Keratinocyte (primary cell): ENCODE results near the gene IRGQ. TPM values are rescaled to one million over a fixed set of nuclear protein-coding genes. Genes with fewer than 3 reads are reported as not detected.
"Not testable (repeated sequence)": the region's sequence is repeated elsewhere in the genome, so short reads cannot be mapped to it uniquely, and the experiment has no call there.

Experiments
- DNase-seq: peaks from one replicate; pipeline ENCODE4 v3.0.0-alpha.2; 2011; ENCODE audit warnings: low read depth, missing footprints, low spot score
- FAIRE-seq: peaks from 2 replicates; lab custom pipeline; 2011; peaks lifted over from hg19 to GRCh38; lab: Jason Lieb, UNC
- H2AFZ ChIP-seq: 2 replicates; pipeline ENCODE4 v1.6.0; 2012; ENCODE audit warnings: low read length, control low read depth, inconsistent platforms; ENCODE audit not compliant: control insufficient read depth
- H3K27ac ChIP-seq: 2 replicates; pipeline ENCODE4 v1.5.1; 2011; ENCODE audit warnings: low read length; ENCODE audit not compliant: control insufficient read depth, insufficient read depth
- H3K27me3 ChIP-seq: 3 replicates; pipeline ENCODE4 v1.6.0; 2011; ENCODE audit warnings: low read length; ENCODE audit not compliant: control insufficient read depth, insufficient read depth; ENCODE audit errors: extremely low read depth
- H3K36me3 ChIP-seq, 2 experiments: 2 replicates in 1 of 2; 3 replicates in 1 of 2; pipeline ENCODE4 v1.5.1; 2011; ENCODE audit warnings: low read length in 2 of 2, mild to moderate bottlenecking in 1 of 2; ENCODE audit not compliant: control insufficient read depth in 2 of 2, insufficient read depth in 2 of 2; ENCODE audit errors: extremely low read depth in 1 of 2
- H3K4me1 ChIP-seq: 3 replicates; pipeline ENCODE4 v1.5.1; 2011; ENCODE audit warnings: low read length; ENCODE audit not compliant: control insufficient read depth, insufficient read depth; ENCODE audit errors: extremely low read depth
- H3K4me2 ChIP-seq: 3 replicates; pipeline ENCODE4 v1.6.0; 2011; ENCODE audit warnings: low read depth, low read length; ENCODE audit not compliant: control insufficient read depth, insufficient read depth; ENCODE audit errors: extremely low read depth
- H3K4me3 ChIP-seq, 3 experiments: fragments of 200-600 bp in 1 of 3; sonication (generic) in 1 of 3; 2 replicates in 2 of 3; 3 replicates in 1 of 3; pipeline ENCODE4 v1.5.1; 2011 to 2016; ENCODE audit warnings: low read length in 3 of 3, mild to moderate bottlenecking in 3 of 3, control low read depth in 2 of 3, inconsistent platforms in 1 of 3, low read depth in 1 of 3, mixed read lengths in 1 of 3, mixed run types in 1 of 3, moderate library complexity in 1 of 3; ENCODE audit not compliant: control insufficient read depth in 2 of 3, insufficient read depth in 2 of 3; ENCODE audit errors: extremely low read depth in 1 of 3
- H3K79me2 ChIP-seq: 2 replicates; pipeline ENCODE4 v1.6.0; 2012; ENCODE audit warnings: low read length; ENCODE audit not compliant: control insufficient read depth, insufficient read depth
- H3K9ac ChIP-seq: 3 replicates; pipeline ENCODE4 v1.6.0; 2011; ENCODE audit warnings: low read length; ENCODE audit not compliant: control insufficient read depth, insufficient read depth; ENCODE audit errors: extremely low read depth
- H3K9me1 ChIP-seq: 3 replicates; pipeline ENCODE4 v1.6.0; 2011; ENCODE audit warnings: low read length; ENCODE audit not compliant: control insufficient read depth, insufficient read depth; ENCODE audit errors: extremely low read depth
- H3K9me3 ChIP-seq: 2 replicates; pipeline ENCODE4 v1.5.1; 2012; ENCODE audit warnings: low read depth, low read length; ENCODE audit not compliant: control insufficient read depth
- H4K20me1 ChIP-seq: 3 replicates; pipeline ENCODE4 v1.6.0; 2011; ENCODE audit warnings: low read length; ENCODE audit not compliant: control insufficient read depth, insufficient read depth; ENCODE audit errors: extremely low read depth
- CTCF ChIP-seq, 3 experiments: IDR thresholded peaks in 1 of 3; conservative IDR thresholded peaks in 1 of 3; optimal IDR thresholded peaks in 1 of 3; 2 replicates in 2 of 3; 3 replicates in 1 of 3; pipeline versions ENCODE3 to v1.5.1; 2011; ENCODE audit warnings: low read length in 3 of 3, mild to moderate bottlenecking in 3 of 3, moderate library complexity in 2 of 3, control low read depth in 1 of 3, inconsistent platforms in 1 of 3; ENCODE audit not compliant: insufficient read depth in 2 of 3; ENCODE audit errors: extremely low read depth in 1 of 3
- EZH2 ChIP-seq: IDR thresholded peaks from one replicate; pipeline ENCODE4 v1.6.1; 2012; ENCODE audit warnings: inconsistent platforms, mild to moderate bottlenecking, low read length, moderate library complexity
- dilution Hi-C: fragments of 300-500 bp; cut with MboI; formaldehyde crosslinking; loops from one replicate; pipeline ENCODE4 v1.7.0; 2020; ENCODE audit warnings: low sequenced_read_pairs; ENCODE audit not compliant: extremely low pct_ligation_motif_present
- polyA plus RNA-seq, 5 experiments: library from polyadenylated mRNA; depleted of rRNA in 3 of 5; stranded (reverse) in 3 of 5; stranded (forward) in 1 of 5; unstranded in 1 of 5; fragments of >200 nt; gene quantifications; 1 replicate in 1 of 5; 2 replicates in 3 of 5; 3 replicates in 1 of 5; pipeline versions ENCODE4 v1.2.1 to v1.2.3, GENCODE V29; 2011 to 2012; ENCODE audit warnings: missing spikeins in 2 of 5, low read depth in 1 of 5, low replicate concordance in 1 of 5

The IRGQ gene
- polyA plus RNA-seq, 1 donor (not counting 4 experiments of a cell fraction or from before 2014, with no cell fraction given): 12.9 TPM

GRCh38 chr19:43606569-43607229 lies 10.8 kb upstream of the IRGQ start:
- peaks cover 19% of the 10 kb centered on the region for H3K4me1 ChIP-seq
- peaks cover 0 to 3% of the 10 kb centered on the region in 2 experiments for H3K36me3 ChIP-seq
- H3K9me1 ChIP-seq: no peaks in the 10 kb centered on the region

GRCh38 chr19:43605875-43606568 lies 10.1 kb upstream of the IRGQ start:
- Histone ChIP-seq H2AFZ (peak overlapping the region; percentile 32), H3K79me2 (no peaks in the 10 kb centered on the region), H3K9ac (peak overlapping the region; percentile 10), H3K4me2 (peak overlapping the region; percentile 45), H3K9me3 (no peaks in the 10 kb centered on the region), H3K4me3 (peak overlapping the region in 1 of 3 experiments; percentile 11), H3K27ac (peak overlapping the region; percentile 77), H3K36me3 (peaks cover 0 to 8% of the 10 kb centered on the region in 2 experiments), H3K4me1 (peaks cover 19% of the 10 kb centered on the region), H3K27me3 (no peaks in the 10 kb centered on the region), H4K20me1 (no peaks in the 10 kb centered on the region), H3K9me1 (no peaks in the 10 kb centered on the region)
- DNase-seq (no peak), FAIRE-seq (no peak)
- dilution Hi-C loops: no loop called here
- TF ChIP-seq EZH2 (no peak), CTCF (optimal IDR thresholded peaks at IDR 0.05 in 1 of 3, IDR thresholded peaks at IDR 0.05 in 1 of 3, conservative IDR thresholded peaks at IDR 0.05 in 1 of 3; ENCODE audit: extremely low read depth in 1 of 3, insufficient read depth in 2 of 3, low read length in 3 of 3) (no peak)

More at GRCh38 chr19:43606569-43607229, 10.8 kb upstream of the IRGQ start:
- H4K20me1 ChIP-seq: no peaks in the 10 kb centered on the region
- H3K79me2 ChIP-seq: no peaks in the 10 kb centered on the region
- DNase-seq (no peak), FAIRE-seq (peak; percentile 99)
- H3K4me2 ChIP-seq: peak overlapping the region; percentile 45
- H3K27ac ChIP-seq: peak overlapping the region; percentile 77
- dilution Hi-C loops: no loop called here
- H3K9me3 ChIP-seq: no peaks in the 10 kb centered on the region
- no peaks in the 10 kb centered on the region for H3K27me3 ChIP-seq
- peak overlapping the region; percentile 10 for H3K9ac ChIP-seq
- no peak for TF ChIP-seq EZH2
- no peak for TF ChIP-seq CTCF (optimal IDR thresholded peaks at IDR 0.05 in 1 of 3, IDR thresholded peaks at IDR 0.05 in 1 of 3, conservative IDR thresholded peaks at IDR 0.05 in 1 of 3; ENCODE audit: extremely low read depth in 1 of 3, insufficient read depth in 2 of 3, low read length in 3 of 3)
- H2AFZ ChIP-seq: peak overlapping the region; percentile 32
- H3K4me3 ChIP-seq: peak overlapping the region in 1 of 3 experiments; percentile 11

- H3K4me2 ChIP-seq, H3K27me3 ChIP-seq, H3K9me3 ChIP-seq, H2AFZ ChIP-seq, DNase-seq, H3K27ac ChIP-seq, H4K20me1 ChIP-seq, H3K9ac ChIP-seq, dilution Hi-C loops, FAIRE-seq, H3K4me3 ChIP-seq, H3K9me1 ChIP-seq: not testable (repeated sequence)
- peaks cover 28% of the 10 kb centered on the region for H3K79me2 ChIP-seq
- peaks cover 14% of the 10 kb centered on the region for H3K4me1 ChIP-seq
- peaks cover 22 to 23% of the 10 kb centered on the region in 2 experiments for H3K36me3 ChIP-seq
Measured at GRCh38 chr19:43600326-43600725, 4.4 kb upstream of the IRGQ start.
